HepG2 (cell line): ENCODE results near the gene BEND3. TPM values are rescaled to one million over a fixed set of nuclear protein-coding genes. Genes with fewer than 3 reads are reported as not detected.
A peak's percentile ranks its signal among the peaks of the same experiment; 100 is the strongest.

Source experiments
- ETS1 ChIP-seq: sonication (generic); formaldehyde crosslinking; IDR thresholded peaks from 2 replicates; pipeline ENCODE4 v1.4.0; 2020; ENCODE audit warnings: missing genetic modification reagents
- ETV6 ChIP-seq: sonication (generic); formaldehyde crosslinking; conservative IDR thresholded peaks from 2 replicates; pipeline ENCODE4 v1.4.0; 2020; ENCODE audit warnings: missing genetic modification reagents
- HMGA1 ChIP-seq: sonication (generic); formaldehyde crosslinking; conservative IDR thresholded peaks from 2 replicates; pipeline ENCODE4 v1.4.0; 2020; ENCODE audit warnings: missing genetic modification reagents
- IKZF1 ChIP-seq: fragments of 450-650 bp; IDR thresholded peaks from 2 replicates; pipeline ENCODE4 v1.7.1; 2016
- IRX3 ChIP-seq: sonication (generic); formaldehyde crosslinking; IDR thresholded peaks from 2 replicates; pipeline ENCODE4 v1.8.1; 2023; ENCODE audit warnings: mild to moderate bottlenecking, low read depth, missing genetic modification reagents, borderline replicate concordance
- NFIB ChIP-seq: sonication (generic); formaldehyde crosslinking; IDR thresholded peaks from 2 replicates; pipeline ENCODE4 v1.9.0; 2021; ENCODE audit warnings: missing genetic modification reagents, mild to moderate bottlenecking, borderline replicate concordance
- NFKBIZ ChIP-seq: IDR thresholded peaks from 2 replicates; pipeline ENCODE4 v1.6.1; 2018; ENCODE audit warnings: missing genetic modification reagents, missing compliant biosample characterization
- NR3C1 ChIP-seq: sonication (generic); formaldehyde crosslinking; IDR thresholded peaks from 2 replicates; pipeline ENCODE4 v1.4.0; 2020; ENCODE audit warnings: missing genetic modification reagents
- RBAK ChIP-seq: sonication (generic); formaldehyde crosslinking; IDR thresholded peaks from 2 replicates; pipeline ENCODE4 v1.5.1; 2020; ENCODE audit warnings: mild to moderate bottlenecking, missing genetic modification reagents
- SRF ChIP-seq: IDR thresholded peaks from 2 replicates; pipeline ENCODE4 v1.6.1; 2011; ENCODE audit warnings: mild to moderate bottlenecking, low read depth, low read length, moderate library complexity
- STAT5B ChIP-seq: sonication (generic); formaldehyde crosslinking; IDR thresholded peaks from 2 replicates; pipeline ENCODE4 v1.4.0; 2020; ENCODE audit warnings: missing genetic modification reagents
- TGIF2 ChIP-seq: IDR thresholded peaks from 2 replicates; pipeline ENCODE4 v1.6.1; 2016; ENCODE audit warnings: control low read depth, missing compliant biosample characterization
- ZNF225 ChIP-seq: sonication (generic); formaldehyde crosslinking; IDR thresholded peaks from 2 replicates; pipeline ENCODE4 v1.4.0; 2020; ENCODE audit warnings: mild to moderate bottlenecking, missing genetic modification reagents
- ZNF333 ChIP-seq: sonication (generic); formaldehyde crosslinking; IDR thresholded peaks from 2 replicates; pipeline ENCODE4 v1.4.0; 2020; ENCODE audit warnings: mild to moderate bottlenecking, missing genetic modification reagents, borderline replicate concordance
- ZNF337 ChIP-seq: sonication (generic); formaldehyde crosslinking; IDR thresholded peaks from 2 replicates; pipeline ENCODE4 v1.5.1; 2020; ENCODE audit warnings: missing genetic modification reagents, low read depth, mild to moderate bottlenecking, borderline replicate concordance
- ZNF451 ChIP-seq: sonication (generic); formaldehyde crosslinking; IDR thresholded peaks from 2 replicates; pipeline ENCODE4 v1.5.0; 2020; ENCODE audit warnings: mild to moderate bottlenecking, missing genetic modification reagents
- ZNF547 ChIP-seq: sonication (generic); formaldehyde crosslinking; IDR thresholded peaks from 2 replicates; pipeline ENCODE4 v1.5.1; 2020; ENCODE audit warnings: mild to moderate bottlenecking, missing genetic modification reagents
- ZNF709 ChIP-seq: sonication (generic); formaldehyde crosslinking; IDR thresholded peaks from 2 replicates; pipeline ENCODE4 v1.5.0; 2020; ENCODE audit warnings: mild to moderate bottlenecking, missing genetic modification reagents
- ZNF720 ChIP-seq: sonication (generic); formaldehyde crosslinking; IDR thresholded peaks from 2 replicates; pipeline ENCODE4 v1.4.0; 2020; ENCODE audit warnings: missing genetic modification reagents
- ZNF770 ChIP-seq: sonication (generic); formaldehyde crosslinking; IDR thresholded peaks from 2 replicates; pipeline ENCODE4 v1.5.0; 2020; ENCODE audit warnings: mild to moderate bottlenecking, missing genetic modification reagents
- polyA plus RNA-seq, 8 experiments: library from polyadenylated mRNA; depleted of rRNA in 3 of 8; stranded (reverse) in 7 of 8; unstranded in 1 of 8; fragments of >200 nt; fragmentation: Illumina TruSeq in 4 of 8; extraction: Trizol in 4 of 8; gene quantifications; 2 replicates each; pipeline versions ENCODE4 v1.2.1 to v1.2.3, GENCODE V29; 2011 to 2016; ENCODE audit warnings: low read depth in 4 of 8, missing spikeins in 1 of 8, mixed read lengths in 1 of 8; ENCODE audit not compliant: insufficient read depth in 1 of 8
- total RNA-seq, 5 experiments: library from RNA; depleted of rRNA; stranded (reverse); fragments of >200 nt; fragmentation: Illumina TruSeq; extraction: Trizol; gene quantifications; 2 replicates each; pipeline ENCODE4 v1.2.3, GENCODE V29; 2016; ENCODE audit warnings: low read depth in 1 of 5
- TF ChIP-seq, protein P1 (sequence below): sonication (generic); formaldehyde crosslinking; IDR thresholded peaks from 2 replicates; pipeline ENCODE4 v1.4.0; 2020; ENCODE audit warnings: missing genetic modification reagents, borderline replicate concordance
- TF ChIP-seq, protein P2 (sequence below): sonication (generic); formaldehyde crosslinking; IDR thresholded peaks from 2 replicates; pipeline ENCODE4 v1.4.0; 2020; ENCODE audit warnings: missing genetic modification reagents, mild to moderate bottlenecking, borderline replicate concordance

Gene BEND3
- total and polyA plus RNA-seq, 2 of the 13 experiments (the other 11 are each of a cell fraction or from before 2014, with no cell fraction given): 1.4 to 5.8 TPM

GRCh38 chr6:107114213-107114925 is 946 bp downstream of the BEND3 start (continued):
- TF ChIP-seq, protein P1, sequence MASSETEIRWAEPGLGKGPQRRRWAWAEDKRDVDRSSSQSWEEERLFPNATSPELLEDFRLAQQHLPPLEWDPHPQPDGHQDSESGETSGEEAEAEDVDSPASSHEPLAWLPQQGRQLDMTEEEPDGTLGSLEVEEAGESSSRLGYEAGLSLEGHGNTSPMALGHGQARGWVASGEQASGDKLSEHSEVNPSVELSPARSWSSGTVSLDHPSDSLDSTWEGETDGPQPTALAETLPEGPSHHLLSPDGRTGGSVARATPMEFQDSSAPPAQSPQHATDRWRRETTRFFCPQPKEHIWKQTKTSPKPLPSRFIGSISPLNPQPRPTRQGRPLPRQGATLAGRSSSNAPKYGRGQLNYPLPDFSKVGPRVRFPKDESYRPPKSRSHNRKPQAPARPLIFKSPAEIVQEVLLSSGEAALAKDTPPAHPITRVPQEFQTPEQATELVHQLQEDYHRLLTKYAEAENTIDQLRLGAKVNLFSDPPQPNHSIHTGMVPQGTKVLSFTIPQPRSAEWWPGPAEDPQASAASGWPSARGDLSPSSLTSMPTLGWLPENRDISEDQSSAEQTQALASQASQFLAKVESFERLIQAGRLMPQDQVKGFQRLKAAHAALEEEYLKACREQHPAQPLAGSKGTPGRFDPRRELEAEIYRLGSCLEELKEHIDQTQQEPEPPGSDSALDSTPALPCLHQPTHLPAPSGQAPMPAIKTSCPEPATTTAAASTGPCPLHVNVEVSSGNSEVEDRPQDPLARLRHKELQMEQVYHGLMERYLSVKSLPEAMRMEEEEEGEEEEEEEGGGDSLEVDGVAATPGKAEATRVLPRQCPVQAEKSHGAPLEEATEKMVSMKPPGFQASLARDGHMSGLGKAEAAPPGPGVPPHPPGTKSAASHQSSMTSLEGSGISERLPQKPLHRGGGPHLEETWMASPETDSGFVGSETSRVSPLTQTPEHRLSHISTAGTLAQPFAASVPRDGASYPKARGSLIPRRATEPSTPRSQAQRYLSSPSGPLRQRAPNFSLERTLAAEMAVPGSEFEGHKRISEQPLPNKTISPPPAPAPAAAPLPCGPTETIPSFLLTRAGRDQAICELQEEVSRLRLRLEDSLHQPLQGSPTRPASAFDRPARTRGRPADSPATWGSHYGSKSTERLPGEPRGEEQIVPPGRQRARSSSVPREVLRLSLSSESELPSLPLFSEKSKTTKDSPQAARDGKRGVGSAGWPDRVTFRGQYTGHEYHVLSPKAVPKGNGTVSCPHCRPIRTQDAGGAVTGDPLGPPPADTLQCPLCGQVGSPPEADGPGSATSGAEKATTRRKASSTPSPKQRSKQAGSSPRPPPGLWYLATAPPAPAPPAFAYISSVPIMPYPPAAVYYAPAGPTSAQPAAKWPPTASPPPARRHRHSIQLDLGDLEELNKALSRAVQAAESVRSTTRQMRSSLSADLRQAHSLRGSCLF (CRISPR knock-in tag): no peak
- TF ChIP-seq NR3C1 (CRISPR knock-in tag) (no peak), ZNF770 (CRISPR knock-in tag) (peak; percentile 98), ZNF337 (CRISPR knock-in tag) (no peak), ZNF720 (CRISPR knock-in tag) (no peak), ZNF451 (0 out of 2 replicates have a peak, but pooled peaks have one; percentile 1), IKZF1 (no peak), ZNF547 (CRISPR knock-in tag) (peak; percentile 27; the same call in 1 of the 2 replicates), HMGA1 (CRISPR knock-in tag) (no peak), IRX3 (peak; percentile 60; the same call in 1 of the 2 replicates), SRF (no peak), ZNF333 (CRISPR knock-in tag) (no peak), ZNF709 (no peak), ETS1 (CRISPR knock-in tag) (no peak), RBAK (CRISPR knock-in tag) (no peak), ZNF225 (CRISPR knock-in tag) (0 out of 2 replicates have a peak, but pooled peaks have one; percentile 34), NFKBIZ (CRISPR knock-in tag) (no peak), TGIF2 (CRISPR knock-in tag) (no peak), NFIB (no peak), ETV6 (CRISPR knock-in tag) (no peak), STAT5B (CRISPR knock-in tag) (no peak)
- TF ChIP-seq, protein P2, sequence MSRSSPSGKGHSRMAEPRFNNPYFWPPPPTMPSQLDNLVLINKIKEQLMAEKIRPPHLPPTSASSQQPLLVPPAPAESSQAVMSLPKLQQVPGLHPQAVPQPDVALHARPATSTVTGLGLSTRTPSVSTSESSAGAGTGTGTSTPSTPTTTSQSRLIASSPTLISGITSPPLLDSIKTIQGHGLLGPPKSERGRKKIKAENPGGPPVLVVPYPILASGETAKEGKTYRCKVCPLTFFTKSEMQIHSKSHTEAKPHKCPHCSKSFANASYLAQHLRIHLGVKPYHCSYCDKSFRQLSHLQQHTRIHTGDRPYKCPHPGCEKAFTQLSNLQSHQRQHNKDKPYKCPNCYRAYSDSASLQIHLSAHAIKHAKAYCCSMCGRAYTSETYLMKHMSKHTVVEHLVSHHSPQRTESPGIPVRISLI: no peak
